Measurements from ENCODE around the gene R3HDM4.

R3HDM4 gene

DNA sequence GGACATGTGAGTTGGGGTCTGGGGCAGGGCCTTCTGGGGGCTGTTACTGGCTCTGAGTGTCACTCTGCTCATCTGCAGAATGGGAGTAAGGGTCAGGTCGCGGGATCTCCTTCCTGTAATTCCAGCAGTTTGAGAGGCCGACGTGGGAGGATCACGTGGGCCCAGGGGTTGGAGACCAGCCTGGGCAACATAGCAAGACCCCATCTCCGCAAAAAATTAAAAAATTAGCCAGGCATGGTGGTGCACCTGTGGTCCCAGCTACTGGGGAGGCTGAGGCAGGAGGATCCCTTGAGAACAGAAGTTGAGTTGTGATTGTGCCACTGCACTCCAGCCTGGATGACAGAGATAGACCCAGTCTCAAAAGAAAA, 16.9 kb upstream of the R3HDM4 start:
- DNase-seq (ENCODE audit: low read depth): no peak

DNA sequence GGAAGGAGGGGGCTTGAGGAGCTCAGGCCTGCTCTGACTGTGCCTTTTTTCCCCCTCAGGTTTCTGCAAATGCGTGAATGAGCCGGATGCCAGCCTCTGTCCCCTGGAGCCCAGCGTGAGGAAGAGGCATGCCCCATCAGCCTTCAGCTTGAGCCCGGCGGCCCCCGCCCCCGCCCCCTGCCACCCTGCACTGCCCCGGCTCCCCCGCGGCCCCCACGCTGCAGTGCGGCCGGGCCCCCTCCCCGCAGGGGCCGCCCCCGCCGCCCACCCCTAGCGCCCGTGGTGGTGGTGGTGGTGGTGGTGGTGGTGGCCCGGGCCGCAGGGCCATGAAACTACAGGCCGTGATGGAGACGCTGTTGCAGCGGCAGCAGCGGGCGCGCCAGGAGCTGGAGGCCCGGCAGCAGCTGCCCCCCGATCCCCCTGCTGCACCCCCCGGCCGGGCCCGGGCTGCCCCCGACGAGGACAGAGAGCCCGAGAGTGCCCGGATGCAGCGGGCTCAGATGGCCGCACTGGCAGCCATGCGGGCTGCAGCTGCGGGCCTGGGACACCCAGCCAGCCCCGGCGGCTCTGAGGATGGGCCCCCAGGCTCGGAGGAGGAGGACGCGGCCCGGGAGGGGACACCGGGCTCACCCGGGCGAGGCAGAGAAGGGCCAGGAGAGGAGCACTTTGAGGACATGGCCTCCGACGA, 16.3 kb upstream of the R3HDM4 start:
- DNase-seq (ENCODE audit: low read depth): no peak

DNA sequence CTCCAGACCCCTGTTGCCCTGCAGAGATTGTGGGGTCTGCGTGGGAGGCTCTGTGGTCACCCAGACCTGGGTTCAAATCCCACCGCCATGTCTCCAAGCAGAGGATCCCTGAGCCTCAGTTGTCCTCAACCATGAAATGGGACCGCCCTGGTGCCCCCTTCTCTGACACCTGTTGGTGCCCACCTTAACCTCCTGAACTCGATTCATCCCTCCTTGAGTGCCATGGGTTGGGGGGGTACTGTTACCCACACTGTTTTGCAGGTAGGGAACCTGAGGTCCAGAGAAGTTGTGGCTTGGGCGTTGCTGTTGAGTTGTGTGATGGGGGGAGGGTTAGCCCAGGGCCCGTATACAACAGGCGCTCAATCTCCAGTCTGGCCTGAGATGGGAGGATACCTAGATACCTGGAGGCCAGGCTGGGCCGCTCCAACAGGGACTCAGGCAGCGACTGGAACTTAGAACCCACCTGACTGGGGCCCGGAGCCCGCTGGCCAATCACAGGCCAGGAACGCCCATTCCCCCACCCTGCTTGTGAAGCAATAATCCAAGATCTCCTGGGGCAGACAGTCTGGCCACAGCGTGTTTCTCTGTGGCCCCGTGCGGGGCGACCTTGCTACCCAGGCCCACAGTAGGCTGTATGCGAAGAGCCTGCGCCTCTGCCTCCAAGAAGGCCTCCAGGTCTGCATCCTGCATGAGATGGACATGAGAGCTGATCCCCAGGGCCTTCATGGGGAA, 15.6 kb upstream of the R3HDM4 start:
- no peak for DNase-seq (ENCODE audit: low read depth)

DNA sequence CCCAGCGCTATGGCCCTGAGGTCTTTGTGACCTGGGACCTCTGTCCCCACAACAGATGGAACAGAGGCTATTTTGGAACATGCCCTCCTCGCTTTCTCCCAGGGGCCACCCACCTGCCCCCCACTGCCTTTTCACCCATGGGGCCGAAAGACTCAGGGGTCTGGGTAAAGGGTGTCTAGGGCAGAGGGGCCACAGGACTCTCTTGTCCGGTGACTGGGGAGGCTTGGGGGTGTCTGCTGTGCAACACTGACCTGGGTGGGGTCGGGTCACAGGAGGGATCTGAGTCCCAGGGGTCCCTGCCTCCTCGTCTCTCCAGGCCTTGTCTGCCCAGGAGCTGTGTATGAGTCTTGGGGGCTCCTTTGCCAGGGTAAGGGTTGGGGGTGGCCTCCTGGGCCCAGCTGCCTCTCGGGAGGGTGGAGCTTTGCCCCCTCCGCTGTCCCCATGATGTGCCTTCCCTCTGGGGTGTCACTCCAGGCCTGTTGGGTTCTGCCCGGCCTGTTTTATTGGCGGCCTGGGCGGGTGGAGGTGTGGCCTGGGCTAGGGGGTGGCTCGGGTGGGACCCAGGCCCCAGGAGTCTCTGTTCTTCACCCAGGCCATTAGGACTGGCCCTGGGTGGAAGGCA, 14.9 kb upstream of the R3HDM4 start:
- DNase-seq (ENCODE audit: low read depth): no peak

- DNase-seq (ENCODE audit: low read depth): no peak
These were observed 14.3 kb upstream of the R3HDM4 start for GRCh38 chr19:927351-927779.

DNA sequence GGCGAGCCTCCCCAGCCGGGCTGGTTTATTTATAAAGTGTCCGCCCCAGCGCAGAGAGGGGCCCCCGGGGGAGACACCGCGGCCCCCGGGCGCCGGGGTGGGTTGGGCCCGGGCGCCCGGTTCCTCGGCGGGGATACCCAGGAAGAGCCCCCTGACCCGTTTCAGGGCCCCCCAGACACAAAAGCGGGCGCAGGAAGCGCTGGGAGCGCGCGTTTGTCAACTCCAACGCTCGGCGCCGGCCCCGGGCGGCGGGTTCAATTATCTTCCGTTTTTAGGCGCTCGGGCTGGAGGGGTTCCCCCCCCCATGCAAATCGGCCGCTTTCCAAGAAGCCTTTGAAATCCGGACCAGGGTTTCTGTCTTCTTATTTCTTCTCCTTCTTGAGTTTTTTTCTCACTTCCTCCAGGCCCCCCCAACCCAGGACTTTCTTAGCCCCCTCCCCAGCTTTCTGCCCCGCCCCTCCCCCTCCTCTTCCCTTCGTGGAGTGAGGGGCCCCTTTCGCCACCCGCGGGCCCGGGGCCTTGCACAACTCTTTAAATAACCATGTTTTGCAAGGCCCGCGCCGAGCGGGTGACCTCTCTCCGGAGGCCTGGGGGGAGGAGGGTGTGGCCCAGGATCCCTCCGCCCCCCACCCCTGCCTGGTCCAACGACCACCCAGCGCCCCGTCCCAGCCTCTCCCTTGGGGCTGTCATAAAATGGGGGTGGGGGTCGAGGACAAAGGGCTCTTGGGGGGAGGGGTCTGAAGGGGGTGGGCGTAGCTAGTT, 13.8 kb upstream of the R3HDM4 start:
- DNase-seq (ENCODE audit: low read depth): no peak

DNA sequence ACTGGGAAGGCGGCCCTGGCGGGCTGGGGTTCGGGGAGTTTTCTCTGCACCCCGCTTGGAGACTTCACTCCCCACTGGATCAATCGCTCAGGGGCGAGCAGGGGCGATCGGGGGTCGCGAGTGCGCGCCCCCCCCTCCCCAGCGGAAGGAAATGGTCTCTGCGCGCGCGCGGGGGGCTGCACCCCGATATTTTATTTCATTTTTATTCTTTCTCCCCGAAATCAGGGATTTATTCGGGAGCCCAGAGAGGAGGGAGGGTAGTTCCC, 13.2 kb upstream of the R3HDM4 start:
- DNase-seq (ENCODE audit: low read depth): no peak

DNA sequence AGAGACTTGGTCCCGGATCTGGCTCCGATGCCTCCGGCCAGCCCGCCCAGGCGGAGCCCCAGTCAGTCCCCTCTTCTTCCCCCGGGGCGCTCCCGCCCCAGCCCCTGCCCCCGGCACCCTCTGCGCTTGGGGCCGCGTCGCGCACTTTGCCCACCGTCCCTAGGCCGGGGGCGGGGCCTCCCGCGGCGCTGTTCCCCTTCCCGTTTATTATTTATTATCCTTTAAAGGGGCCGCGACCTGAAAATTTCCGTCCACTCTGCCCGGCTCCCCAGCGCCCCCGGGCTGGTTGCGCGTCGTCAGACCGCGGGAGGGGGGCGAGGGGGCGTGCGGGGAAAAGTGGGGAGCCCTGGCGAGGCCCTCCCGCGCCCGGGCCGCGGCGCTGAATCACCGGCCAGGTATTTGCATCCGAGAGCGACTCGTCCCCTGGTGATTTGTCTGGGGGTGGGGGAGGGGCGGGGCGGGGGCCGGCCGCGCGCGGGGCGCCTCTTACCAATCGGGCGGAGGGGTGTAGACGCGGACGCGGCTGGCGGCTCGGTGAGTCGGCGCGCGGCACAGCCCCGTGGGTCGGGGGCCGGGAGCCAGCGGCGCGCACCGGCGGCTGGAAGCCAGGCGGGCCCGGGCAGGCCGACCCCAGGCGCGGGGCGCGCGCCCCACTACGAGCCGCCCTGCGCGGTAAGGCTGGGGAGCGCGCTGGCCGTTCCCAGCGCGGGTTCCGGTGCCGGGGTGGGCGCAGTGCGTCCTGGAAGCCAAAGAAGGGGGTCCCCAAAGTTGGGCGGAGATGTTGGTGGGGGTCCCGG, 12.7 kb upstream of the R3HDM4 start, which contains the start of gene ARID3A:
ARID3A (plus strand) TSS at position 510 of the 797 bp plus-strand sequence. CDS start 3,494 bp downstream, outside the sequence.
- DNase-seq (ENCODE audit: low read depth): no peak

GRCh38 chr19:925087-925525, 12.1 kb upstream of the R3HDM4 start:
- no peak for DNase-seq (ENCODE audit: low read depth)

DNA sequence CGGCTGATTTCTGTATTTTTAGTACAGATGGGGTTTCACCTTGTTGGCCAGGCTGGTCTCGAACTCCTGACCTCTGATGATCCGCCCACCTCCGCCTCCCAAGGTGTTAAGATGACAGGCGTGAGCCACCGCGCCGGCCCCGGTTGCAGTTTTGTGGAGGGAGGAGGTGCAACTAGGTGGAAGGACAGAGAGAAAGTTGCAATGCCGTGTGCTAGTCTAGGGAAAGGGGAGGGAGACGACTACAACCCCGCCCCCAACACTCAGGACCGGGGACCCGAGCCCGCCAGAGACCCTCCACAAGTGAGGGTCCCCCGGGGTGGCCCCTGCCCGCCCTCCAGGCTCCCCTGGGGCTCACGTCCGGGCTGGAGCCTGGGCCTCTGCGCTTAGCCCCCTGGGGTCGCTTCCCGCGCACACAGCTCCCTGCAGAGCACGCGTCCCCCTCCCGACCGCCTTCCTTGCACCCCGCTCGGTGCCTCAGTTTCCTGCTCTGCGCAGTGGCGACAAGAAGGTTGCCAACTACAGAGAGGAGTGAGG, 11.6 kb upstream of the R3HDM4 start:
- DNase-seq (ENCODE audit: low read depth): no peak

DNA sequence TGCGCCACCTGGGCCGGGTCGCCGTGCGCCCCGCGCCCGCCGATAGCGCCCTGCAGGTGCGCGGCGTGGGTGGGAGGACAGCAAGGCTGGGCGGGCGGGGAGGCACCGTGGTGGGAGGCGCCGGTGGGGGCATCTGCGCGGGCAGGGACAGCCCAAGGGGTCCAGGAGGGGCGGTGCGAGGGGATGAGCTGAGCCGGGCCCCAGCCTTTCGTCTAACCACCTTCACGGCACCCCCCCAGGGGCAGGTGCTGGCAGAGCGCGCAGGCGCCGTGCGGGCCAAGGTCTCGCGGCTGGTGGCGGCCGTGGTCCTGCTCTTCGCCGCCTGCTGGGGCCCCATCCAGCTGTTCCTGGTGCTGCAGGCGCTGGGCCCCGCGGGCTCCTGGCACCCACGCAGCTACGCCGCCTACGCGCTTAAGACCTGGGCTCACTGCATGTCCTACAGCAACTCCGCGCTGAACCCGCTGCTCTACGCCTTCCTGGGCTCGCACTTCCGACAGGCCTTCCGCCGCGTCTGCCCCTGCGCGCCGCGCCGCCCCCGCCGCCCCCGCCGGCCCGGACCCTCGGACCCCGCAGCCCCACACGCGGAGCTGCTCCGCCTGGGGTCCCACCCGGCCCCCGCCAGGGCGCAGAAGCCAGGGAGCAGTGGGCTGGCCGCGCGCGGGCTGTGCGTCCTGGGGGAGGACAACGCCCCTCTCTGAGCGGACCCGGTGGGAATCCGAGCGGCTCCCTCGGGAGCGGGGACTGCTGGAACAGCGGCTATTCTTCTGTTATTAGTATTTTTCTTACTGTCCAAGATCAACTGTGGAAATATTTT, 7.2 kb upstream of the R3HDM4 start:
- DNase-seq (ENCODE audit: low read depth): no peak

- no peak for DNase-seq (ENCODE audit: low read depth)
These were observed 6.4 kb upstream of the R3HDM4 start for GRCh38 chr19:919199-920050.

- DNase-seq (ENCODE audit: low read depth): no peak
These were observed 5.6 kb upstream of the R3HDM4 start for GRCh38 chr19:918481-919198.

GRCh38 chr19:918152-918437, 5.1 kb upstream of the R3HDM4 start:
- DNase-seq (ENCODE audit: low read depth): no peak

GRCh38 chr19:917323-918151, 4.5 kb upstream of the R3HDM4 start, which contains the start of gene KISS1R:
TSS of gene KISS1R (plus strand) at chr19:917333. CDS start at chr19:917503, 170 bp downstream.
- no peak for DNase-seq (ENCODE audit: low read depth)

DNA sequence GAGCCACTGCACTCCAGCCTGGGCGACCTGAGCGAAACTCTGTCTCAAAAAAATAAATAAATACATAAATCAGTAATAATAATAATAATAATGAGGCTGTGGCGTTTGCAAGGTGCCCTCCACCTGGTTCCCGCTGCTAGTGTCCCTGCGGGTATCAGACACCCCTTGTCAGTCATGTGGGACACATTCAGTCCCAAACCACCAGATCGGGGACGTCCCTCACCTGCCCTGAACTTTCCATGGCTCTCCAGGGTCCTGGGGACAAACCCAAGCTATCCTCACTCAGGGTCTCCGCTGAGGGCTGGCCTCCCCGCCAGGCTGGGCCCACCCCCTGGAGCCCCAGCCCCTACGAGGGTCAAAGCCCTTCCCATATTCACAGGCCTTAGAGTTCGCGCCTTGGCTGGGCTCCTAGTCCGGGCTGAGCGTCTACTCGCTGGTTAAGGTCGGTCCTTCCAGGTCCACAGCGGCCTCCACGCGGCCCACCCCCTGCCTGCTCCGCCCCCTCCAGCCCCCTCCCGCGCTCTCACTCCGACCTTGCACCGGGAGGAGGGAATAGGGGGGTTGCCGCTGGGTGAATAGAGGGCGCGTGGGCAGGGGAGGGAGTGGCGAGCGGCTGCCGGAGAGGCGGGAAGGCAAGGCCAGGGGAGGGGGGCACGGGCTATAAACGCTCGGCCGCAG, 3.8 kb upstream of the R3HDM4 start:
- DNase-seq (ENCODE audit: low read depth): no peak

DNA sequence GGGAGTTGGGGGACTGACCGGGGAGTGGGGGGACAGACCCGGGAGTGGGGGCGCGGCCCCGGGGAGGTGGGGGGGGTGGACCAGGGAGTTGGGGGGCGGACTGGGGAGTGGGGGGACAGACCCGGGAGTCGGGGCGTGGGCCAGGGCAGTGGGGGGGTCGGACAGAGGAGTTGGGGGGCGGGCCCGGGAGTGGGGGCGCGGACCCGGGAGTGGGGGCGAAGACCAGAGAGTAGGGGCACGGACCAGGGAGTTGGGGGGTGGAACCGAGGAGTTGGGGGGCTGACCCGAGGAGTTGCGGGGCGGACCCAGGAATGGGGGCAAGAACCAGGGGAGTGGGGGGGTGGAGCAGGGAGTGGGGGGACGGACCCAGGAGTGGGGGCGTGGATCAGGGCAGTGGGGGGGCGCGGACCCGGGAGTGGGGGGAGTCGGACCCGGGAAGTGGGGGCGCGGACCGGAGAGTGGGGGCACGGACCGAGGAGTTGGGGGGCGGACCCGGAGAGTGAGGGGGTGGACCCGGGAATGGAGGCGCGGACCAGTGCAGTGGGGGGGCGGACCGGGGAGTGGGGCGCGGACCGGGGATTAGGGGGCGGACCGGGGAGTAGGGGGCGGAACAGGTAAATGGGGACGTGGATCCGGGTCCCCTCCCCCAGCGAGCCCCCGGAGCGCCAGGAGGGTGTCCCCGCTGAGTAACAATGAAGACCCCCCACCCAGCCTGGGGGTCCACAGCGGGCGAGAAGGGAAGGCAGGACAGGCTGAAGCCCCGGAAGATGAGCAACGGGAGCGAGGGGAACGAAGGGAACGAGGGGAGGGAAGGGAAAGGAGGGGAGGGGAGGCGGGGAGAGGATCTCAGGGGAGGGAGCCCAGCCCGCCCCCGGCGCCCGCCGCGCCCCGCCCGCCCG, 589 bp downstream of the R3HDM4 start:
- no peak for DNase-seq (ENCODE audit: low read depth)

Data from stimulated activated CD8-positive, alpha-beta memory T cell treated with anti-CD3 and anti-CD28 coated beads, Interleukin-15, amount 100 ng/mL, for 1 hour (primary cell).